ENCODE measurements around the gene SNX18.

The SNX18 gene

DNA sequence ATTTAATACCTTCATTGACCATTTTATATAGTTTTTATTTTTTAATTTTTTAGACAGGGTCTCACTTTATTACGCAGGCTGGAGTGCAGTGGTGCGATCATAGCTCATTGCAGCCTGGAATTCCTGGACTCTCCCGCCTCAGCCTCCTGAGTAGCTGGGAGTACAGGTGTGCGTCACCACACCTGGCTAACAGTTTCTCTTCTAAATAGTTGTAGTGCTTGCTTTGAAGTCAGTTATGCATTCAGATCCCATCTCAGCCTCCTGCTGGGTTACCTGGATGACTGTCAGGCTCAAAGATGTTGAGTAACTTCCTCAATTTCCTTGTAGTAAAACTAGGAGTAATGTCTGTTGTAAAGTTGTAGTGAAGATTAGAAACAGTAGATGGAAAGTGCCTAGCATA is 21.4 kb downstream of the SNX18 start:
- TF ChIP-seq, protein P1, sequence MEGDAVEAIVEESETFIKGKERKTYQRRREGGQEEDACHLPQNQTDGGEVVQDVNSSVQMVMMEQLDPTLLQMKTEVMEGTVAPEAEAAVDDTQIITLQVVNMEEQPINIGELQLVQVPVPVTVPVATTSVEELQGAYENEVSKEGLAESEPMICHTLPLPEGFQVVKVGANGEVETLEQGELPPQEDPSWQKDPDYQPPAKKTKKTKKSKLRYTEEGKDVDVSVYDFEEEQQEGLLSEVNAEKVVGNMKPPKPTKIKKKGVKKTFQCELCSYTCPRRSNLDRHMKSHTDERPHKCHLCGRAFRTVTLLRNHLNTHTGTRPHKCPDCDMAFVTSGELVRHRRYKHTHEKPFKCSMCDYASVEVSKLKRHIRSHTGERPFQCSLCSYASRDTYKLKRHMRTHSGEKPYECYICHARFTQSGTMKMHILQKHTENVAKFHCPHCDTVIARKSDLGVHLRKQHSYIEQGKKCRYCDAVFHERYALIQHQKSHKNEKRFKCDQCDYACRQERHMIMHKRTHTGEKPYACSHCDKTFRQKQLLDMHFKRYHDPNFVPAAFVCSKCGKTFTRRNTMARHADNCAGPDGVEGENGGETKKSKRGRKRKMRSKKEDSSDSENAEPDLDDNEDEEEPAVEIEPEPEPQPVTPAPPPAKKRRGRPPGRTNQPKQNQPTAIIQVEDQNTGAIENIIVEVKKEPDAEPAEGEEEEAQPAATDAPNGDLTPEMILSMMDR (IDR thresholded peaks at IDR 0.05): no peak
- Mint-ChIP-seq H3K27ac (no peak overlapping the region), H3K27me3 (ENCODE audit: low read depth, poor library complexity) (no peaks in the 10 kb centered on the region), H3K4me3 (no peak overlapping the region), H3K9me3 (peaks cover 3% of the 10 kb centered on the region), H3K36me3 (ENCODE audit: low read depth) (peaks cover 36% of the 10 kb centered on the region), H3K4me1 (peaks cover 5% of the 10 kb centered on the region)
- no peak for DNase-seq

DNA sequence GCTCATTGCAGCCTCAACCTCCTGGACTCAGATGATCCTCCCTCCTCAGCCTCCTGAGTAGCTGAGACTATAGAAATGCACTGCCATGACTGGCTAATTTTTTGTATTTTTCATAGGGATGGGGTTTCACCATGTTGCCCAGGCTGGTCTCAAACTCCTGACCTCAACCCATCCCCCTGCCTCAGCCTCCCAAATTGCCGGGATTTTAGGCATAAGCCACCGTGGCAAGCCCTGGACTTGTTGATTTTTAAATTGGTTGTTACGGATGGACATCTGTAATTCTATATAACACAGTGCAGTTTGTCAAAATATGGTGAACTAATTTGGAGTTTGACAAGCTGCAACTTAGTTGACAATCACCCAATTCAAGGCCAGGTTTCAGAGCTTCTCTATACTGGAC is 22.7 kb downstream of the SNX18 start:
- no peaks in the 10 kb centered on the region for H3K4me1 Mint-ChIP-seq
- H3K27me3 Mint-ChIP-seq (ENCODE audit: low read depth, poor library complexity): no peaks in the 10 kb centered on the region
- H3K9me3 Mint-ChIP-seq: peaks cover 3% of the 10 kb centered on the region
- H3K4me3 Mint-ChIP-seq: no peak overlapping the region
- no peak for DNase-seq
- H3K27ac Mint-ChIP-seq: no peak overlapping the region
- TF ChIP-seq, protein P1 (IDR thresholded peaks at IDR 0.05): no peak
- peaks cover 37% of the 10 kb centered on the region for H3K36me3 Mint-ChIP-seq (ENCODE audit: low read depth)

DNA sequence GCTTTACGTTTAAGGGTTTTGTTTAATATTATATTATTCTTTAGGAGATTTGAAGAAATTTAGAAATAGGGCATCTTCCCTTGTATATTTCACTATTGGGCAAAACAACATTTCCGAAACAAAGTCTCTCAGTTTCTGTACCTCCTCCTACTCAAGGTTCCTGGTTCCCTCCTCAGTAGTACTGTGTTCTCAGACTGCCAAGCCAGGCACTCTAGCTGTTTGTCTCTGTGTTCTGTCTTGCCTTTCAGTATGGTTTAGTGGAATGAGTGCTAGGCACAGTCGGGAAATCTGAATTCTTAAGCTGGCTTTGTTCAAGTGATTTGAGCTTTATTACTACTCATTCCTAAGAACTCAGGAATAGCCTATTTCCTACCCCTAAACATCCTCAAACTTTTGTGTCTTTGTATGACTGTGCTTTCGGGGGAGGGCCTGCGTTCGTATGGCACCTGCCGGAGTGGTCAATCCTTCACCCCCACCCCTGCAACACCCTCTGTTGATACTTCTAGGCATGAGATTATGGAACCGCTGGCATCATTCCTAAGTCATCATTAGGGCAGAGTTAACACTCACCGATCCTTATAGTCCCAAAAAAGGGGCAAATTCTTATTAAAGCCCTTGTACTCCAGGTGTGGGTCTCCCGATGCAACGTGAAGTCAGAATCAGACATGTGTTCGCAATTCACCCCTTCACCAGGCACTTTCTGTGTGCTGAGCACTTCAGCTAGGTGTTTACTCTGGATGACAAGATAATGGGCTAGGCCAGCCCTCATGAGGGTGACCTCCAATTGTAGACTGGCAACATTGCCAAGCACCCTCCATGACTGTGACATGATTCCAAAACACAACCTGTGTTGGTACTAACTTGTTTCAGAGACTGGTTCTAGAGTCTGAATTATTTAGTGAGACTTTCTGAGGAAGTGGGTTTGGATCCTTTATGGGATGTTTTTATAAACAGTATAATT is 24.5 kb downstream of the SNX18 start:
- no peak for DNase-seq
- TF ChIP-seq, protein P1 (IDR thresholded peaks at IDR 0.05): no peak
- no peaks in the 10 kb centered on the region for H3K4me1 Mint-ChIP-seq
- H3K9me3 Mint-ChIP-seq: no peaks in the 10 kb centered on the region
- H3K27me3 Mint-ChIP-seq (ENCODE audit: low read depth, poor library complexity): no peaks in the 10 kb centered on the region
- H3K4me3 Mint-ChIP-seq: no peak overlapping the region
- peaks cover 35% of the 10 kb centered on the region for H3K36me3 Mint-ChIP-seq (ENCODE audit: low read depth)
- H3K27ac Mint-ChIP-seq: no peak overlapping the region

DNA sequence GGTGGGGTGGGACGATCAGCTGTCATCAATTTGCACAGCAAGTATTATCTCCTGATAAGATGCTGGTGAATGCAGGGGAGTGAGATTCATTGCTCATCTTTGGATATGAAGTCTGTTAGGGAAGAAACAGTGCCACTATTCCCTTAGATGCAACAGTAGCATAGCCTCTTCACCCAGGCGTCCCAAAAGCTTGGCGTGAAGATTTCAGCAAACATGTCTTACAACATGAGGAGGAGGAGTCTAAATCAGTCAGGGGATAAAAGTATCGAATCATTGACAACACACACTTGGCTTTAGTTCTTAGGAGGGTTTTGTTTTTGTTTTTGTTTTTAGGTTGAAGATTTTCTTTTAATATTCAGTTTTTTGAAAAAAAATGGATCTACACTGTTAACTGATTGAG is 26.5 kb downstream of the SNX18 start:
- TF ChIP-seq, protein P1 (IDR thresholded peaks at IDR 0.05): no peak
- H3K9me3 Mint-ChIP-seq: no peaks in the 10 kb centered on the region
- H3K27me3 Mint-ChIP-seq (ENCODE audit: low read depth, poor library complexity): no peaks in the 10 kb centered on the region
- no peak overlapping the region for H3K4me3 Mint-ChIP-seq
- no peaks in the 10 kb centered on the region for H3K4me1 Mint-ChIP-seq
- DNase-seq: no peak
- peaks cover 24% of the 10 kb centered on the region for H3K36me3 Mint-ChIP-seq (ENCODE audit: low read depth)
- H3K27ac Mint-ChIP-seq: no peak overlapping the region

DNA sequence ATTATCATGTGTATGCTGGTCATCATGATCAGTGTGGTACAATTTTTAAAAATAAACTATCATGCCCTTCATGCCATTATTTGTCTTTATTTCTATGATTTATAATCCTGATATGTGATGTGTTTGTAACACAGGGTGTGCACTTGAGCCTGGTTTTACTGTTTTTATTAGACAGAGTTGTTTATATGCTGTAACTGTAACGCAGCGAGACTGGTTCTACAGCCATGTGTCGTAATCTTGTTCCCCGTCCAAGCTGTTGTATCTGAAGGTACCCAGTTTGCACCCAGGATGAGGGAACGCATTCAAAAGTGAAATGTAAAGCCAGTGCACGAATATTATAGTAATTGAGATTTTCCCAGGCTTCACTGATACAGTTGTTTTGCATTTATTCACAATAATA is 28.2 kb downstream of the SNX18 start:
- H3K4me1 Mint-ChIP-seq: no peaks in the 10 kb centered on the region
- no peak overlapping the region for H3K4me3 Mint-ChIP-seq
- DNase-seq: no peak
- H3K36me3 Mint-ChIP-seq (ENCODE audit: low read depth): peaks cover 12% of the 10 kb centered on the region
- no peaks in the 10 kb centered on the region for H3K9me3 Mint-ChIP-seq
- TF ChIP-seq, protein P1 (IDR thresholded peaks at IDR 0.05): no peak
- H3K27me3 Mint-ChIP-seq (ENCODE audit: low read depth, poor library complexity): peaks cover 4% of the 10 kb centered on the region
- H3K27ac Mint-ChIP-seq: no peak overlapping the region

Measured in nephron progenitor cell (in vitro differentiated cells).